ENCODE data around the gene NAA50.

Gene NAA50

GRCh38 chr3:113745756-113746547 lies at the start of gene NAA50:
NAA50 (minus strand) TSS chr3:113746249; CDS start chr3:113745949, 300 bp downstream.
- peak; percentile 88 to 91 for DNase-seq (ENCODE audit: extremely low read depth in 1 of 2, low read depth in 1 of 2)

DNA sequence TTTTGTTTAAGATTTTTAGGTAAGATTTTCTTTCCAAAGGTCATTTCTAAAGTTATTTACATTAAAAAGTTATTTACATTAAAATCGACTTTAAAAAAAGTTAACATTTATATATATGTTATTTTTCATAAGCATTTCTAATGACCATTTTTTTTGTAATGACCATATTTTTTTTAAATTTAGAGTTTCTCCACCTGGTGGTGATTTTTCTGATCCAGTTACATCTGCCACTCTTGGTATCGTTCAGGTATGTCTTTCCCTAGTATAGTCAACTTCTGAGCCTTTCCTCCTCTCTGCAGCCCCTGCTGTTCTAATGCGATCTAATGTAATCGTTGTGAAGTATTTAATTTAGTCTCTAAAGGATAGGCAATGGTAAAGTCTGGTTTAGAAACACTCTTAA lies 49.6 kb upstream of the NAA50 start:
- no peak for DNase-seq (ENCODE audit: extremely low read depth in 1 of 2, low read depth in 1 of 2)

DNA sequence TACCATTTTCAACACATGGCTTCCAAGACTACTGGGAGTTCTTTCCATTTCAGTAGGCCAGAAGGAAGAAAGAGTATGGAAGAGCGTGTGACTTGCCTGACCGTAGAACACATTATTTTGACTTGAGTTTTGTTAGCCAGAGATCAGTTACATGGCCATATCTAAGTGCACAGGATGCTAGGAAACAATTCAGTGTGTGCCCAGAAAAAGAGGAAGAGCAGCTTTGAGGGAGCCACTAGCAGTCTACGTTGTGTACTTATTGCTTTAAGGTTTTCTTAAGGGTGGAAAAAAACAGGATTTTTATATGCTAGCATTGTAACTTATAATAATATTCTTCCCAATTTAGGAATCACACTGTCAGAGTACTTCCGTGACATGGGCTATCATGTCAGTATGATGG lies 48.5 kb upstream of the NAA50 start:
- no peak for DNase-seq (ENCODE audit: extremely low read depth in 1 of 2, low read depth in 1 of 2)

DNA sequence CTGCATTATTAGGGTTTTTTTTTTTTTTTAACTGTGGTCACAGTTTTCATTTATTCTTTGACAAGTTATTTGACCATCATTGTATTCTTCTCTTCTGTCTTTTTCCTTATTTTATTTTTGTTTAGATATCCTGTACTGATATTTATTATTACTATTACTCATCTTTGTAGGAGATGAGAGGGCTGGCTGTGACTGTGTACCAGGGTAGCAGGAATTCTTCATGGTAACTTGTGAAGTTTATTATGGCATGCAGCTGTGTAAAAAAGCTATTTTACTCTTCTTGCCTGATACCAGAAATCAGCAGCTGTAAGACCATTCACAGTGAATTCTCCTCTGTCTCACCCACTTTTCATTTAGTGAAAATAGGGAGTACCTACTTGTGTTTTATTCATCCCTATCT lies 45.3 kb upstream of the NAA50 start:
- no peak for DNase-seq (ENCODE audit: extremely low read depth in 1 of 2, low read depth in 1 of 2)

GRCh38 chr3:113783980-113784379 lies 37.9 kb upstream of the NAA50 start:
- no peak for DNase-seq (ENCODE audit: extremely low read depth in 1 of 2, low read depth in 1 of 2)

- no peak for DNase-seq (ENCODE audit: extremely low read depth in 1 of 2, low read depth in 1 of 2)
These were observed 37.4 kb upstream of the NAA50 start for GRCh38 chr3:113783463-113783862.

DNA sequence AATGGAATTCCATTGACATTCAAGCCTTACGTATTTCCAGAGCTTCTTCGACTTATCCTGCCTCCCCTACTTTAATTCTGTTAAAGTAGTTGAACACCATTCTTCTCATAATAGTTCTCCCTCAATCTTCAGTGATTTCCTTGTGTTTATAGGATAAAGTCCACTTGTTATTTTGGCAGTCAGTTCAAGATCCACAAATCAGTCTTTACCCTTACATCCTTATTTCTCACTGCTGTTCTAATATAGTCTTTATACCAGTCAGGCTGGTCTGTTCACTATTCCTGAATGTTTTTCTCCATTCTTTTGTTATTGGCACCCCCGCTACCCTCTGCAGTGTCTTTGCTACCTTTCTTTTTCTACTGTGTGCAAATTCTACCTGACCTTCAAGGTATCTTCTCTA lies 30.5 kb upstream of the NAA50 start:
- no peak for DNase-seq (ENCODE audit: extremely low read depth in 1 of 2, low read depth in 1 of 2)

DNA sequence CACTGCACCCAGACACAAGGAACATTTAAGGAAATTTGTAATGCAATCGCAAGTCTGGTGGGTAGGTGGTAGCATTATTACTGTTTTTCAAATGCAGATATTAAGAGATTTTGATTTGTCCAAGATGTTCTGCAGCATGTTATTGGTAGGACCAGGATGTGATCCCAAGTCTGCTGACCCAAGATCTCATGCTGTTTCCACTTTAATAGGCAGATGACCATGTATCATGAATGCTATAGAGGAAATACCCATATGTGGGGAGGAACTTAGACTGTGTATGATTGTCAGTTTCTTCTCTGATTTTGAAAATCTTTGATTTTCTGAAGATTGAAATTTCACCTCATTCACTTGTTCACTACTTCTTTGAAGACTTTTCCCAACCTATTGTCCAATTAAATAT lies 29.5 kb upstream of the NAA50 start:
- DNase-seq (ENCODE audit: extremely low read depth in 1 of 2, low read depth in 1 of 2), result no peak

- no peak for DNase-seq (ENCODE audit: extremely low read depth in 1 of 2, low read depth in 1 of 2)
These were observed 27.3 kb upstream of the NAA50 start for GRCh38 chr3:113773381-113773780.

DNA sequence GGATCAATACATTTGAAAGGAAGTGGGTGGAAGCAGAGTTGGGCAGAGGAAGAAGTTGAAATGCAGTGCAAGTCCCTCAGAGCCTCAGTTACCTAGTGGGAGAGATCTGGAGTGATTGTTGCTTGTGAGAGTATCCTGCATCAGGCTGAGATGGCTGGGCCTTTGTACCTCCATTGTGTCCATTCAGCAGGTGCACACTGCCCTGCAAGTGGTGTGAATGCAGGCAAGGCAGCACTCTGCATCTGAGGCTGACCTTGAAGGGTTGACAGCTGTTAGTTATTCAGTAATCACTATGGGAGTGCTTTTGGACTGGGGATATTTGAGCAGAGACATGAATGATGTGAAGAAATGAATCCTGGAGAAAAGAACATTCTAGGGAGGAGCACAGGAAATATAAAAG lies 25.9 kb upstream of the NAA50 start:
- no peak for DNase-seq (ENCODE audit: extremely low read depth in 1 of 2, low read depth in 1 of 2)

- DNase-seq (ENCODE audit: extremely low read depth in 1 of 2, low read depth in 1 of 2), result no peak
These were observed 23.5 kb upstream of the NAA50 start for GRCh38 chr3:113769551-113769950.

DNA sequence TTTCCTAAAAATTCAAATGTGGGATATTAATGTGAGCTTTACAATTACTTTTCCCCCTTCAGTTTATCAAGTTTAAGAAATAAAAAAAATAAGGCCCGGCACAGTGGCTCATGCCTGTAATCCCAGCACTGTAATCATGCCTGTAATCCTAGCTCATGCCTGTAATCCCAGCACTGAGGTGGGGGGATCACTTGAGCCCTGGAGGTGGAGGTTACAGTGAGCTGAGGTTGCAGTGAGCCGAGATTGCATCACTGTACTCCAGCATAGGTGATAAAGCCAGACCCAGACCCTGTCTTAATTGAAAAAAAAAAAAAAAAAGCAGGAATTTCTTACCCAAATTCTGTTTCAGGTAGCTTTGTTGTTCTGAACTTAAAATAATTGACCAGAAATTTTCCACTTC lies 18.6 kb upstream of the NAA50 start:
- no peak for DNase-seq (ENCODE audit: extremely low read depth in 1 of 2, low read depth in 1 of 2)

DNA sequence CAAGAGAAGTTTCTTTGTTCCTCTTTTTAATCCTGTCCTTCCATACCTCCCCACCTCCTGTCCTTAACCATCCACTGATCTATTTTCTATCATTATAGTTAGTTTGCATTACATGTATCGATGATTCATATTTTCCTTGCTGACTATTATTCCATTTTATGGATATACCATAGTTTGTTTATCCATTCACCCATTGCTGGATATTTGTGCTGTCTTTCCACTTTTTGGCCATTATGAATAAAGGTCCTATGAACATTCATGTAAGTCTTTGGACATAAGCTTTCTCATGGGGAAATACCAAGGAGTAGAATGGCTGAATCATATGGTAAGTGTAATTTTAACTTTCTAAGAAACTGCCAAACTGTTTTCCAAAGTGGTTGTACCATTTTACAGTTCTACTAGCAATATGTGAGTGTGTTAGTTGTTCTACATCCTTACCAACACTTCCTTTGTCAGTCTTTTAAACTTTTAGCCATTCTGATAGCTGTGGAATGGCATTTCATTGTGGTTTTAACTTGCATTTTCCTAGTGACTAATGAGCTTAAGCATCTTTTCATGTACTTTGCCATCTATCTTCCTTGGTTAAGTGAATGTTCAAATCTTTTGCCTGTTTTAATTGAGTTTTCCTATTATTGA lies 12.5 kb upstream of the NAA50 start:
- no peak for DNase-seq (ENCODE audit: extremely low read depth in 1 of 2, low read depth in 1 of 2)

DNA sequence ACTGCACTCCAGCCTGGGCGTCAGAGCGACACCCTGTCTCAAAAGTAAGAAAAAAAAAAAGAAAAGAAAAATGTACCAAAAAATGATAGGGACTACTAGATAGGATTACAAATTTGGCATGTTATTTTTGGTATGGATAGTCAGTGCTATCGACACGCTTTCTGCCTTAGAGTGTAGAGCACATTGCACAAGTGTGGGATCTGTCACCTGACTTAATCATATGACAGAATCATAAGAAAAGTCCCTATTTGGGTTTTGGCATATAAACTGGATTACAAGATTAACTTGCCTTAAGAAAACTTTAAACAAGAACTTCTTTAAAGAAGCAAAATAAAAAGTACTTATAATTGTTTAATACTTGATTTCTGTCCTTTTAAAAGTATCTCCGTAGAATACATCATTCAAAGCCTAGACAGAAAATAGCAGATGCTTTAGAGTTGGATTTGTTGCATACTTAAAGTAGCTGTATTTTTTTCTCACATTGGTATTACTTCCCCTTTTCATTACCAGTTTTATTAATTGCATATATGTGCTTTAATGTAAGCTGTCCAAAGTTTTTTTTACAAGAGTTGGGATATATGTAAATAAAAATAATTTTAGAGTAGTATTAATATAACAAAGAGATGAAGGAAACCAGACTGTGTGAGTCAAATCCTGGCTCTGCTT lies 8.6 kb upstream of the NAA50 start:
- DNase-seq (ENCODE audit: extremely low read depth in 1 of 2, low read depth in 1 of 2), result no peak

- no peak for DNase-seq (ENCODE audit: extremely low read depth in 1 of 2, low read depth in 1 of 2)
These were observed 7.4 kb upstream of the NAA50 start for GRCh38 chr3:113753376-113753985.

GRCh38 chr3:113751141-113751540 lies 5.1 kb upstream of the NAA50 start:
- no peak for DNase-seq (ENCODE audit: extremely low read depth in 1 of 2, low read depth in 1 of 2)

DNA sequence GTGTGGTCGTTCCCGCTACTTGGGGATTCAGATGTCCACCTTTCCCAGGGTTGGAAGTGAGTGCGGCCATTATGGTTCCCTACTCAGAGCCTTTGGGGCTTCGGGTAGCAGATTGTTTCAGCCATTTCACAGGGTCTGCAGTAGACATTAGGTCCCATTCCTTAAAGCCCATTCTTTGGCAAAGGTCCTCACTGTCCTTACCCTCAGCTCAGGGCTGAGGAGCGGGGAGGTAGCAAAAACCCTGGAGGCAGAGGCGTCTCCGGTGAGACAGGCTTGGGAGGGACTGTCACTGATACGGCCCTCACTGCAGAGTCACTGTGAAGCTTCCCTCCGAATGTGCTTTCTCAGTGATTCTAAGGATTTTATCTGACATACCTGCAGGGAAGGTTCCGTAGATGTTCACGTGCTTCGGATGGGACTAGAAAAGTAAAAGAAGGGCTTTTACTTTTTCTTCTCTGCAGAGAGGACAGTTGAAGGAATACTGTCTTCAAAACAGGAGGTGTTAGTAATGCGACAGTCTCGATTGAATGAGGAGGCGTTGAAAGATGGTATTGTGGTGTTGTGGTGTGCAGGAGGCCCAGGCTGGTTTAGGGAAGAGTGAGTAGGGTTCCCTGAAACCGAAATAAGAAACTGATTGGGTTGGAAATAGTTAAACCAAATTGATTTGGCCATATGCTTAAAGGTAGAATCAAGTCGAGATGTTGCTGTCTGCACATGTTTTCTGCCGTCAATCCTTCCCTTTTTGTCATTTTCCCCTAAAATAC lies 1.4 kb upstream of the NAA50 start:
- DNase-seq (ENCODE audit: extremely low read depth in 1 of 2, low read depth in 1 of 2), result no peak

DNA sequence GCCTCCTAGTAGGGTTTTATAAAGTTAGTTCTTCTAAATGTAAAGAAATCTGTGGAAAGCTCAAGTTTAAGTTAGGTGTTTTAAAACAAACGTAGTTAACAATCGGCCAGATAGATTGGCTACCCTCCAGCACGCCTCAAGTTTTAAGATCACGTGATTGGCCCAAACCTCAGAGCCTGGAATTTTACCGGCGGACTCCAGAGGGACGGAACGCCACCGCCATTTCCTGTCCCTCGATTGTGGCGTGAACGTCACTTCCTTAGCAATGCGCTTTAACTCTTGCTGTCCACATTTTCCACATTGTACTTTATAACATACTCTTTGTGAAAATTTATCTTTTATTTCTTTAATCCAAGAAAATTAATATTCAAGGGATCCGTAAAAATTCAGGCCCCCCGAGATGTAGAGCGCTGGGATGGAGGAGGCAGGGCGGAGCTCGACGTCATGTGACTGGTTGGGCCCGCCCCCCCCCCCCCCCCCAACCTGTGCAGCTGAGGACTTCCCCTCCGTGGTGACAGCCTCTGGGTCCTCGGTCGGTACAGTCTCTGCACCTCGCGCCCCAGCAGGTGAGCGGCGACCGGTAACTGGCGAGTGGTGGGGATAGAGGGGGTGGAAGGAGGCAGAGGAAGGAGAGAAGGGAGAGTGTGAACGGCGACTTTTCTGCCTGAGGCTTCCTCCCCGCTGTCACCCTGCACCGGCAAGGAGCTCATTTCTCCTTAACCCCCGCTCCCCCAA lies 666 bp upstream of the NAA50 start, which contains the start of gene ATP6V1A:
TSS of gene ATP6V1A (plus strand) at position 488 of the 735 bp plus-strand sequence. CDS start 31,719 bp downstream, outside the sequence.
- DNase-seq (ENCODE audit: extremely low read depth in 1 of 2, low read depth in 1 of 2), result peak; percentile 59 to 62

DNA sequence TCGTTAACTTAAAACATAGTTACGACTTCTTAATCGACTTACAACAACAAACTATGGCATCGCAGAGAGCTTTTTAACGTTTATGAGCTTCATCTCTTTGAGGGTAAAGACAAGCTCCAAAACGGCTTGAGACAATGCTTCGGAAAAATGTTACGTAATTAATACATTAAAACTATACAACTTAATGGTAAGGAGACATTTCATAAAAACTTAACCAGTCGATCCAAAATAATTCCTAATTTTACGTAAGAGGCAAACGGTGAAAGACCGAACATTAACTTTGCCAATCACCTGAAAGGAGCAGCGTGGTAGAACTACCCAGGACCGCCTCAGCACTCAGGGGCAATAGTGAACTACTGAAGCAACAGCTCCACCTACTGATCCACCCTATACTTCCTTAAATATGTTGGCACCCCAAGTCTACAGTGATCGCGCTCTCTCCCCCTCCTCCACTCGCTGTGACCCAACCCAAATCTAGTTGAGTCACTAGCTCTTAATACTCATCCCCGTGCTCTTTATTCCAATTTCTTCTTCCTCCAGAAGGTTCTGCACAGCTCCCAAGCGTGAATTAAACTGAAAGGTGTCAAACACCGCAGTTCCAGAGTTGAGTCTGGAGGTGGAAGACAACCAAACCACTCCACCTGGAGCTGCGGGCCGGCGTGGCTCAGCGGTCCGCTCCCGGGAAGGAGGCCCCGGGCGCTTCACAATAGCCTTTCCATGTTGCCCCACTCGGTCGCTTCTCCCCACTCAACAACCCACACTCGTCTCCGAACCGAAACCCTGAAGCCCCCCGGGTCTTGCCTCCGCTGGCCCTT lies 901 bp downstream of the NAA50 start:
- peak; percentile 51 to 72 for DNase-seq (ENCODE audit: extremely low read depth in 1 of 2, low read depth in 1 of 2)

Data from activated CD8-positive, alpha-beta memory T cell treated with anti-CD3 and anti-CD28 coated beads for 1 hour (primary cell).